Fibroblast of pulmonary artery (primary cell): ENCODE measurements around the gene TBCA.
A peak's percentile ranks its signal among the peaks of the same experiment; 100 is the strongest.

Source experiments
- DNase-seq: peaks from one replicate; pipeline ENCODE4 v3.0.0-alpha.2; 2010; ENCODE audit warnings: low read depth
- H3K4me3 ChIP-seq: replicated peaks from 2 replicates; pipeline ENCODE4 v1.5.1; 2011; ENCODE audit warnings: low read depth, mild to moderate bottlenecking, control low read depth, low read length, moderate library complexity
- TF ChIP-seq, protein P1 (sequence below): IDR thresholded peaks from 2 replicates; pipeline ENCODE4 v1.5.1; 2011; ENCODE audit warnings: mild to moderate bottlenecking, control low read depth, low read length, inconsistent platforms; ENCODE audit errors: missing control alignments

Gene TBCA

DNA sequence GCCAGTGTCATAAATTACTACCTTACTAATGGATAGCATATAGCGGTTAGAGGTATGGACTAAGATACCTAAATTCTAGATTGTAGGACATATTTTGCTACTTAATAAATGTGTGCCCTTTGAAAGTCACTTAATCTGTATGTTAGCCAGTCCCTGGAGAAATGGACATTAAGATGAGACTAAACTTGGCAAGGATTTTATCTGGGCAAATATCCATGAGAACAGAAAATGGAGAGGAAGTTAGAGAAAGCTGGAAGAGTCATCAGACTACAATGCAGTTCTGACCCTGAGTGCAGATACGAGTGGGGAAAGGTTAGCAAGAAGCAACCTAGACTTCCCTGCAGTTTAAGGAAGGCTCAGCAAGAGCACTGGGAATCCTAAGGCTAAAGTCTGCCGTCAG is 33.0 kb downstream of the TBCA start:
- DNase-seq = peak; percentile 60
- H3K4me3 ChIP-seq = no peak overlapping the region
- TF ChIP-seq, protein P1, sequence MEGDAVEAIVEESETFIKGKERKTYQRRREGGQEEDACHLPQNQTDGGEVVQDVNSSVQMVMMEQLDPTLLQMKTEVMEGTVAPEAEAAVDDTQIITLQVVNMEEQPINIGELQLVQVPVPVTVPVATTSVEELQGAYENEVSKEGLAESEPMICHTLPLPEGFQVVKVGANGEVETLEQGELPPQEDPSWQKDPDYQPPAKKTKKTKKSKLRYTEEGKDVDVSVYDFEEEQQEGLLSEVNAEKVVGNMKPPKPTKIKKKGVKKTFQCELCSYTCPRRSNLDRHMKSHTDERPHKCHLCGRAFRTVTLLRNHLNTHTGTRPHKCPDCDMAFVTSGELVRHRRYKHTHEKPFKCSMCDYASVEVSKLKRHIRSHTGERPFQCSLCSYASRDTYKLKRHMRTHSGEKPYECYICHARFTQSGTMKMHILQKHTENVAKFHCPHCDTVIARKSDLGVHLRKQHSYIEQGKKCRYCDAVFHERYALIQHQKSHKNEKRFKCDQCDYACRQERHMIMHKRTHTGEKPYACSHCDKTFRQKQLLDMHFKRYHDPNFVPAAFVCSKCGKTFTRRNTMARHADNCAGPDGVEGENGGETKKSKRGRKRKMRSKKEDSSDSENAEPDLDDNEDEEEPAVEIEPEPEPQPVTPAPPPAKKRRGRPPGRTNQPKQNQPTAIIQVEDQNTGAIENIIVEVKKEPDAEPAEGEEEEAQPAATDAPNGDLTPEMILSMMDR = no peak

DNA sequence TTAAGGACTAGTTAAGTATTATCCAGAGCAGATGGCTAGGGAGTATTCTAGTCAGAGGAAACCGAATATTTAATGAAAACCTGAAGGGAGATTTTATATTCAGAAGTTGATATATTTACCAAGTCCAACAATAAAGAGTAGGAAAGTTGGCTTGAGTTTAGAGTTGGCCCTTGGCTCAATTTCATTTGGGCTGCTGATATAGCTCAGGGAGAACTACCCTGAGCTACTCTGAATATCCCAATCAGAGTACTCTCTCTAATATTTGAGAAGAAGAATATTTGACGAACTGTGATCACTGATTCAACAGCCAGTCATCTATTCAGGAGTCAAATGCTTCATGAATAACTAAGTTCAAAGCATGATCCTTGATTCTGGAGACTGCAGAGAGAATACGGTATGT is 34.5 kb downstream of the TBCA start:
- DNase-seq = no peak
- TF ChIP-seq, protein P1 = no peak
- H3K4me3 ChIP-seq = no peak overlapping the region

DNA sequence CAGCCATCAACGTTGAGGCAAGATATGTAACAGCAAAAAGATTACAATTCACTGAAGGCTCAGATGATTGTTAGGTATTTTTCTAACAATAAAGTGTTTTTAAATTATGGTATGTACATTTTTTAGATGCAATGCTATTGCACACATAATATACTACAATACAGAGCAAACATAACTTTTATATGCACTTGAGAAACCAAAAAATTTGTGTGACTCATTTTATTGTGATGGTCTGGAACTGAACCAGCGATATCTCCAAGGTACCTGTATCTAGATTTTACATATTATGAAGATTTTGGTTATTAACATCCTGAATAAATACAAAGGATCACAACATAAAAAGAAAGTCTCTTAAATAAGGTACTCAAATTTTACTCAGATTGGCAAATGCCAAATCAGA is 41.3 kb downstream of the TBCA start:
- no peak overlapping the region for H3K4me3 ChIP-seq
- TF ChIP-seq, protein P1 = no peak
- no peak for DNase-seq

DNA sequence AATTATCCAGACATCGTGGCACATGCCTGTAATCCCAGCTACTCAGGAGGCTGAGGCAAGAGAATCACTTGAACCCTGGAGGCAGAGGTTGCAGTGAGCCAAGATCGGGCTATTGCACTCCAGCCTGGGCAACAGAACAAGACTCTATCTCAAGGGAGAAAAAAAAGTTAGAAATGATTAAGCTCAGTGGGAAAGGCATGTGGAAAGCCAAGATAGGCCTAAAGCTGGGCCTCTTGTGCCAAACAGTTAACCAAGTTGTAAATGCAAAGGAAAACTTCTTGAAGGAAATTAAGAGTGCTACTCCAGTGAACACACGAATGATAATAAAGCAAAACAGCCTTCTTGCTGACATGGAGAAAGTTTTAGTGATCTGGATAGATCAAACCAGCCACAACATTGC is 43.0 kb downstream of the TBCA start:
- TF ChIP-seq, protein P1 = no peak
- DNase-seq = no peak
- no peak overlapping the region for H3K4me3 ChIP-seq

DNA sequence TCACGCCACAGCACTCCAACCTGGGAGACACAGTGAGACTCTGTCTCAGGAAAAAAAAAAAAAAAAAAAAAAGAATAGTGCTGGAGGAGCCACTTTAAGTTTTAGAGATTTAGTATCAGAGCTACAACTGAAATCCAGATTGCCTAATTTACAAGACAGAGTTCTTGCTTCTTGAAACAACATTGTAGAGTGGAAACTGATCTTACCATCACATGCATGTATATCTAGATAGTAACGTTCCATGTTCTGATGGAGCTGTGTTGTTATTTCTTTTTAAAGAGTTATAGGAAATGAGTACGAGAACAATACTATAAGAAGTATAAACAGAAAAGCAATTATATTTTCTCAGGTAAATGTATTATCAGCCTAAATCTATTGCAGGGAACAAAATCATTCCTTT is 48.9 kb downstream of the TBCA start:
- no peak overlapping the region for H3K4me3 ChIP-seq
- no peak for DNase-seq
- TF ChIP-seq, protein P1 = no peak

DNA sequence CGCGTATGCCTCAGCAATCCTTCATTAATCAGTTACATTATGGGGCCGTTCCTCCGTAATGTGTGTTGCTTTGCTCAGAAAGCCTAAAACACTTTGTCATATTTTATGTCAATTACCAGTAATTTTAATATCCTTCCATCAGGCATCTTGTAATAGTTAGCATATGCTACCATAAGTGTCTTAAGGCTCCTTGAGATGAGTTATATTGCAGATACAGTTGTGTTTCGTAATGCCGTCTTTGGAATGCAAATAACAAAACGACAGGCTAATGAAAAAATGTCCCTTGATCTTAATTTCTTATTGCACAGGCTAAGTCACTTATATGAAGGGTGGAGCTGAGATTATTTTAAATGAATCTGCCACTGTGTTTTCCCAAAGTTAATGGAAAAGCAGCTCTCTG is 50.5 kb downstream of the TBCA start:
- TF ChIP-seq, protein P1 = no peak
- H3K4me3 ChIP-seq = no peak overlapping the region
- DNase-seq = no peak

DNA sequence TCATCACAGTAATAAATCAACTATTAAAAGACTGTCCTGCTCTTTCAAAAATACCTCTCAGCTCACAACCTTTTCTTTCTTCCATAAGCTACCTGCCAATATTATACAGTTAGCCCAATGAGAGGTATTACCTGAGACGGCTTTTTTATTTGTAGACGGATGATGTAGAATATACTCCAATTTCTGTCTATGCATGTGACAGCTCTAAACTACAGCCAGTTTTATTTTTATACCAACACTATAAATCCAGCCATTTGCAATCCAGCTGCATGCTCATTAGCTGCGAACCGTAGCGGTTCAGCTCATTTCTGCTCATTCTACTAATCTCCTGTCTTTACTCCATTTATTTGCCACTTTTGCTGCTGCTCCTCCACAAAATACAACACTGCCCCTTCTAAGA is 51.2 kb downstream of the TBCA start:
- DNase-seq = no peak
- TF ChIP-seq, protein P1 = no peak
- no peak overlapping the region for H3K4me3 ChIP-seq
